ENCODE results near the gene GDF10.

DNA sequence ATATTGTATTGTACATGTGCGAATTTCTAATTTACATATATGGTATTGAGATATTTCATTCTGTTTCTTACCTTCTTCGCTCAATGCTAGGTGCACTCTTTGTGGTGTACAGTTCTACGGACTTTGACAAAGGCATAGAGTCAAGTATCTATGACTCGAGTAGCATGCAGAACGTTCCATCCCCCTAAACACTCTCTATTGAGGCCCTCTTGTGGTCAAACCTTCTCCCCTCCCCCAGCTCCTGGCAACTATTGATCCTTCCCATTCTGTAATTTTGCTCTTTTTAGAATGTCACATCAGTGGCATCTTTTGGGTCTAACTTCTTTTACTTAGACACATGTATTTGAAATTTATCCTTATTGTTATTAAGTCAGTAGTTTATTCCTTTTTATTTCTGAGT, 30.7 kb upstream of the GDF10 start:
- TF ChIP-seq EP300 (IDR thresholded peaks at IDR 0.05) = no peak
- TF ChIP-seq, protein P1, sequence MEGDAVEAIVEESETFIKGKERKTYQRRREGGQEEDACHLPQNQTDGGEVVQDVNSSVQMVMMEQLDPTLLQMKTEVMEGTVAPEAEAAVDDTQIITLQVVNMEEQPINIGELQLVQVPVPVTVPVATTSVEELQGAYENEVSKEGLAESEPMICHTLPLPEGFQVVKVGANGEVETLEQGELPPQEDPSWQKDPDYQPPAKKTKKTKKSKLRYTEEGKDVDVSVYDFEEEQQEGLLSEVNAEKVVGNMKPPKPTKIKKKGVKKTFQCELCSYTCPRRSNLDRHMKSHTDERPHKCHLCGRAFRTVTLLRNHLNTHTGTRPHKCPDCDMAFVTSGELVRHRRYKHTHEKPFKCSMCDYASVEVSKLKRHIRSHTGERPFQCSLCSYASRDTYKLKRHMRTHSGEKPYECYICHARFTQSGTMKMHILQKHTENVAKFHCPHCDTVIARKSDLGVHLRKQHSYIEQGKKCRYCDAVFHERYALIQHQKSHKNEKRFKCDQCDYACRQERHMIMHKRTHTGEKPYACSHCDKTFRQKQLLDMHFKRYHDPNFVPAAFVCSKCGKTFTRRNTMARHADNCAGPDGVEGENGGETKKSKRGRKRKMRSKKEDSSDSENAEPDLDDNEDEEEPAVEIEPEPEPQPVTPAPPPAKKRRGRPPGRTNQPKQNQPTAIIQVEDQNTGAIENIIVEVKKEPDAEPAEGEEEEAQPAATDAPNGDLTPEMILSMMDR (IDR thresholded peaks at IDR 0.05) = no peak
- no peak for TF ChIP-seq POLR2AphosphoS5 (IDR thresholded peaks at IDR 0.05)
- TF ChIP-seq POLR2A (IDR thresholded peaks at IDR 0.05) = no peak
